ENCODE results near the gene UNC13A.

UNC13A gene

GRCh38 chr19:17624314-17624991 lies 63.7 kb downstream of the UNC13A start:
- DNase-seq, result no peak

GRCh38 chr19:17623224-17623935 lies 64.8 kb downstream of the UNC13A start:
- no peak for DNase-seq

GRCh38 chr19:17620696-17621095 lies 67.5 kb downstream of the UNC13A start:
- DNase-seq, result no peak

- no peak for DNase-seq
These were observed 69.2 kb downstream of the UNC13A start for GRCh38 chr19:17618936-17619335.

- DNase-seq, result no peak
These were observed 69.8 kb downstream of the UNC13A start for GRCh38 chr19:17618281-17618903.

- DNase-seq, result no peak
These were observed 70.4 kb downstream of the UNC13A start for GRCh38 chr19:17617807-17618192.

GRCh38 chr19:17616961-17617806 lies 71.0 kb downstream of the UNC13A start:
- no peak for DNase-seq

GRCh38 chr19:17616686-17616960 lies 71.5 kb downstream of the UNC13A start:
- DNase-seq, result no peak

GRCh38 chr19:17615889-17616685 lies 72.1 kb downstream of the UNC13A start:
- DNase-seq, result no peak

GRCh38 chr19:17614476-17614875 lies 73.7 kb downstream of the UNC13A start:
- DNase-seq, result no peak

- DNase-seq, result no peak
These were observed 76.5 kb downstream of the UNC13A start for GRCh38 chr19:17611462-17612244.

- no peak for DNase-seq
These were observed 77.8 kb downstream of the UNC13A start for GRCh38 chr19:17610384-17610783.

- DNase-seq, result no peak
These were observed 80.2 kb downstream of the UNC13A start for GRCh38 chr19:17607936-17608335.

- no peak for DNase-seq
These were observed 81.5 kb downstream of the UNC13A start for GRCh38 chr19:17606590-17607185.

- no peak for DNase-seq
These were observed 82.2 kb downstream of the UNC13A start for GRCh38 chr19:17605761-17606589.

GRCh38 chr19:17605117-17605516 lies 83.0 kb downstream of the UNC13A start:
- no peak for DNase-seq

GRCh38 chr19:17604372-17605025 lies 83.7 kb downstream of the UNC13A start:
- DNase-seq, result no peak

- DNase-seq, result no peak
These were observed 85.2 kb downstream of the UNC13A start for GRCh38 chr19:17602872-17603510.

GRCh38 chr19:17602217-17602616 lies 85.9 kb downstream of the UNC13A start:
- no peak for DNase-seq

Measured in NCI-H1694 treated with DMSO at 0.1 percent for 48 hours (cell line).